ENCODE results near the gene PPP1CA. TPM values are rescaled to one million over a fixed set of nuclear protein-coding genes. Genes with fewer than 3 reads are reported as not detected.
A peak's percentile ranks its signal among the peaks of the same experiment; 100 is the strongest.

PPP1CA gene
- total RNA-seq, 4 donors from 2014 or later = 91.9 to 110 (median 97.6) TPM

GRCh38 chr11:67355023-67355793 lies 46.5 kb downstream of the PPP1CA start:
- ATAC-seq (ENCODE audit: low FRiP score) = no peak

GRCh38 chr11:67354075-67355022 lies 47.3 kb downstream of the PPP1CA start:
- DNase-seq (ENCODE audit: low spot score) (peak; percentile 72), ATAC-seq (ENCODE audit: low FRiP score) (peak; percentile 64)
- no peak for TF ChIP-seq CTCF (IDR thresholded peaks at IDR 0.05)

More at GRCh38 chr11:67355023-67355793, 46.5 kb downstream of the PPP1CA start:
- no peak for TF ChIP-seq CTCF (IDR thresholded peaks at IDR 0.05)
- DNase-seq (ENCODE audit: low spot score) = no peak

- peak; percentile 94 for DNase-seq (ENCODE audit: low spot score)
- ATAC-seq (ENCODE audit: low FRiP score) = peak; percentile 78
- no peak for TF ChIP-seq CTCF (IDR thresholded peaks at IDR 0.05)
These were observed 48.2 kb downstream of the PPP1CA start, which contains the start of gene POLD4 for GRCh38 chr11:67353317-67354074. POLD4 (minus strand) TSS chr11:67353546; CDS start chr11:67353399, 147 bp downstream.

GRCh38 chr11:67352546-67353316 lies 48.9 kb downstream of the PPP1CA start:
- ATAC-seq (ENCODE audit: low FRiP score) (peak; percentile 0), DNase-seq (ENCODE audit: low spot score) (no peak)
- no peak for TF ChIP-seq CTCF (IDR thresholded peaks at IDR 0.05)

- no peak for DNase-seq (ENCODE audit: low spot score)
- TF ChIP-seq CTCF (IDR thresholded peaks at IDR 0.05) = peak in 2 of 3 donors; percentile 45 to 88
- ATAC-seq (ENCODE audit: low FRiP score) = no peak
These were observed 50.2 kb downstream of the PPP1CA start for GRCh38 chr11:67351275-67352005.

All from omental fat pad (tissue), 4 donors.